Upper lobe of left lung (tissue), 4 donors: ENCODE data around the gene CPLX1.

Source experiments
- CTCF ChIP-seq, 6 experiments: fragments of 450-650 bp in 4 of 6; fragments of 200-600 bp in 2 of 6; sonication (generic) in 2 of 6; IDR thresholded peaks; one replicate each; pipeline ENCODE4 v1.5.1; 2016 to 2019; ENCODE audit warnings: antibody characterized with exemption in 6 of 6
- EP300 ChIP-seq, 4 donors: sonication (generic); formaldehyde crosslinking; IDR thresholded peaks; one replicate each; pipeline ENCODE4 v1.5.1; 2017; ENCODE audit warnings: antibody characterized with exemption in 4 of 4, control low read depth in 2 of 4
- POLR2A ChIP-seq, 4 donors: fragments of 450-650 bp; IDR thresholded peaks; one replicate each; pipeline ENCODE4 v1.5.1; 2016 to 2017; ENCODE audit warnings: antibody characterized with exemption in 4 of 4, mild to moderate bottlenecking in 2 of 4
- POLR2AphosphoS5 ChIP-seq, 2 donors: sonication (generic); formaldehyde crosslinking; IDR thresholded peaks; one replicate each; pipeline ENCODE4 v1.5.1; 2017; ENCODE audit warnings: antibody characterized with exemption in 2 of 2

- TF ChIP-seq CTCF (IDR thresholded peaks at IDR 0.05) (no peak), EP300 (IDR thresholded peaks at IDR 0.05) (no peak), POLR2AphosphoS5 (IDR thresholded peaks at IDR 0.05) (no peak), POLR2A (IDR thresholded peaks at IDR 0.05) (no peak)
Measured at GRCh38 chr4:776743-777441, 49.0 kb downstream of the CPLX1 start.
